ENCODE measurements around the gene EFHD2.
"Not testable (repeated sequence)": the region's sequence is repeated elsewhere in the genome, so short reads cannot be mapped to it uniquely, and the experiment has no call there.

EFHD2 gene

DNA sequence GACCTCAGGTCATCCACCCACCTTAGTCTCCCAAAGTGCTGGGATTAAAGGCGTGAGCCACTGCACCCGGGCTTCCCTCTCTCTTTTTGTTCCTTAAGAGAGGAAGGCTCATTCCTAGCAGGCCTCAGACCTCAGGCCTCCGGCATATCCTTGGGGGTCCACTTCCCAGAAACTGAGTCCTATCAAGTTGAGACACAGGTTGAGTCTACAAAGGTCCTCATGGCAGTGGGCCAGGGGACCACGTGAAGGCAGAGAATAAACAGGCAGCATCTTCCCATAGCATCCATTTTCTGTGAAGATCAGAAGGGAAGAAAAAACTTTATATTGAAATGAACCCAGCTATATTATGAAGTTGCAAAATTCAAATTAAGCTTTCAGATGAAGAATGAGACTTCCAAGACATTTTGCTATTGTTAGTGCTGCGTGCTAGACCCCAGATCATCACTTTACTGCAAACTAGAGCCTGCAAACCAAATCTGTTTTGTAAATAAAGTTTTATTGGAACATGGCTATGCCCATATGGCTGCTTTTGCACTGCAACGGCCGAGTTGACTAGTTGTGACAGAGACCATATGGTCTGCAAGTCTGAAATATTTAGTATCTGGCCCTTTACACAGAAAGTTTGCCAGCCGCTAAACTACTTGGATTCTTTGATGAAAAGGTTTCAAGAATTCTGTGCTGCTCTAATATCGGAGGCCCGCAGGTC lies 43.3 kb downstream of the EFHD2 start:
- no peak for DNase-seq (ENCODE audit: low spot score)

GRCh38 chr1:15453734-15454133 lies 44.0 kb downstream of the EFHD2 start:
- no peak for DNase-seq (ENCODE audit: low spot score)

GRCh38 chr1:15454256-15454655 lies 44.6 kb downstream of the EFHD2 start:
- no peak for DNase-seq (ENCODE audit: low spot score)

GRCh38 chr1:15455522-15455921 lies 45.8 kb downstream of the EFHD2 start:
- DNase-seq (ENCODE audit: low spot score), result no peak

- no peak for DNase-seq (ENCODE audit: low spot score)
These were observed 46.7 kb downstream of the EFHD2 start, which contains the start of gene CELA2A for GRCh38 chr1:15456313-15456954. CELA2A (plus strand) TSS chr1:15456732; CDS start chr1:15456754, 22 bp downstream.

DNA sequence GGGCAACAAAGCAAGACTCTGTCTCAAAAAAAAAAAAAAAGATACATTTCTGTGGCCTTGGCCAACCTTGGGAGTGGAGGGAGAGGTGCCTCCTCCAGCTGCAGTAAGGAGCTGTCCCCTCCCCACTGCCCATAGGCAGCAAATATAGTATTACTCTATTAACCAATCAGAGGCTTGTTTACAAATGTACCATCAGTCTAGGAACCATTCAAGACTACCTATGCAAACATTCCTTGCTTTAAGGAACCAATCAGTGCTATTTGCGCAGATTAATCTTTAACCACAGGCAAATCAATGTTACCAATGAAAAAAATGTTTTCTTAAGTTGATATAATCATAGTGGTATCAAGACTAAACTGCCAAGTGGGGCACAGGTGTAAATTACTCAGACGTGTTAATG lies 47.9 kb downstream of the EFHD2 start:
- no peak for DNase-seq (ENCODE audit: low spot score)

GRCh38 chr1:15458388-15458787 lies 48.7 kb downstream of the EFHD2 start:
- not testable (repeated sequence) for DNase-seq (ENCODE audit: low spot score)

GRCh38 chr1:15459771-15460707 lies 50.4 kb downstream of the EFHD2 start:
- no peak for DNase-seq (ENCODE audit: low spot score)

GRCh38 chr1:15460708-15461095 lies 51.0 kb downstream of the EFHD2 start:
- no peak for DNase-seq (ENCODE audit: low spot score)

GRCh38 chr1:15463064-15463800 lies 53.5 kb downstream of the EFHD2 start:
- DNase-seq (ENCODE audit: low spot score), result not testable (repeated sequence)

DNA sequence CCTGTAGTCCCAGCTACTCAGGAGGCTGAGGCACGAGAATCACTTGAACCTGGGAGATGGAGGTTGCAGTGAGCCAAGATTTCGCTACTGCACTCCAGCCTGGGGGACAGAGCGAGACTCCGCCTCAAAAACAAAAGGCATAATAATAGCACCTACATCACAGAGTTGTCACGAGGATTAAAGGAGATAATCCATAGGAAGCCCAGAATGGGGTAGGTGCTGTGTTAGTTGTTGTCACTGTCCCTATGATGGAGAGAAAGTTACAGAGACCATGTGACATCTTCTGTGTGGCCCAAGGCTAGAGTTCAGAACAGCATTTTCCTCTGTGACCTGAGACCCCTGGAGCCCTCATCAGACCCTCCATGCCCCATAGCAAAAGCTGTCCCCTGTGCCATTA lies 54.2 kb downstream of the EFHD2 start:
- not testable (repeated sequence) for DNase-seq (ENCODE audit: low spot score)

DNA sequence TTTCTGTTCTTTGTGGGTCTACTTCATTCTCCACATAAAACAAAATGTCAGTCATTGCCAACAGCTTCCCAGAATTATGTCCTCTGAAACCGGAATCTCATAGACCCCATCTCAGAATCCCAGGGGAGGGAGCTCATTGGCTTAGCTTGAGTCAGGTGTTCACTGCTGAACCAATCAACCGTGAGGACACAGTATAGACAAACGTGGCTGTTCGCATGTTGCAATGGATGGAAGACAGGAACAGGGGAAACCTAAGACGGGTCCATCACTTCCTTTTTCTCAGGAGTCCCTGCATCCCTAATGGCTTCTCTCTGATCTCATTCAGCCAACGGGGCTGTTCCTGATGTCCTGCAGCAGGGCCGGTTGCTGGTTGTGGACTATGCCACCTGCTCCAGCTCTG lies 56.0 kb downstream of the EFHD2 start:
- DNase-seq (ENCODE audit: low spot score), result no peak

GRCh38 chr1:15466955-15467625 lies 57.4 kb downstream of the EFHD2 start:
- DNase-seq (ENCODE audit: low spot score), result not testable (repeated sequence)

- DNase-seq (ENCODE audit: low spot score), result no peak
These were observed 58.5 kb downstream of the EFHD2 start for GRCh38 chr1:15468145-15468544.

DNA sequence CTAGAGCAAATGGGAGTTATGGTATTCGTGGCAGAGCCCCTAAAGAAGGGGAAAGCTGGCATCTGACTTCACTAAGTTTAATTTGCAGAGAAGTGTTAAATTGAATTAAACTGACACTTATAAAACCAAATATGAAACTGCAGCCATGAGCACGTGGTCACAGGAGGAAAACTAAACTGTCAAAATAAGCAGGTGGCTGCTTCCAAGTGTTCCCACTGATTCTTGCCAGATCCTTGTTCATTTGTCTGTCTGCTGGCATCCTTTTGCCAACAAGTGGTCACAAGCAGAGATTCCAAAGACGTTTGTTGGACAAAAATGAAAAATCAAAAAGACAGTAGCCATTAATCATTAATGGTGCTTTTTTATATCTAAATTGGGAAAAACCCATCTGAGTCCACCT lies 59.7 kb downstream of the EFHD2 start:
- no peak for DNase-seq (ENCODE audit: low spot score)

DNA sequence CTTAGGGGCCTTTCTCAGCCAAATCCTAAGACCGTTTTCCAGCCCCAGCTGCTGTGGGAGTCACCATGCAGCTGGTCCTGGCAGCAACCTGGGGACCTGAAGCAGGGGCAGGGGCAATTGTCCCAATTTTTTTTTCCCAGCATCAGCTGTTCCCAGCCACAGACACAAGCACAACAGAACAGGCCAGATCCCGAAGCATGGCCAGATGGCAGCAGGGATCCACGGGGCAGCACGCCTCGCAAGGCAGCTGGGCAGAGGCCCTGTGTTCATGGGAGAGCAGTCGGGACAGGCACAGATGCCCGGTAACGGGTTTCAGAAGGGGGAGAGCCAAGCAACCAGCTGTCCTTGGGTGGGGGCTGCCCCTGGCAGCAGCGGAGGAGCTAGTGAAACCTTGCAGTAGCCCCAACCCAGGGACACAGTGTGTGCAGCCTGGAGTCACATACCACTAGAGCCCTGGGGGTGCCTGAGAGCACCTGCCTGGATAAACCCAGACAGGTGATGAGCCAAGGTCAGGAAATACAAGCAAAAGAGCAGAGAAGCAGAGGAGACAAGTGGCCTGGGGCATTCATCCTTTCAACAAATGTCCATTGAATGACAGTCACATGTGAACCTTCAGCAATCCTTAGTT lies 60.2 kb downstream of the EFHD2 start:
- DNase-seq (ENCODE audit: low spot score), result not testable (repeated sequence)

GRCh38 chr1:15471067-15471466 lies 61.4 kb downstream of the EFHD2 start:
- not testable (repeated sequence) for DNase-seq (ENCODE audit: low spot score)

DNA sequence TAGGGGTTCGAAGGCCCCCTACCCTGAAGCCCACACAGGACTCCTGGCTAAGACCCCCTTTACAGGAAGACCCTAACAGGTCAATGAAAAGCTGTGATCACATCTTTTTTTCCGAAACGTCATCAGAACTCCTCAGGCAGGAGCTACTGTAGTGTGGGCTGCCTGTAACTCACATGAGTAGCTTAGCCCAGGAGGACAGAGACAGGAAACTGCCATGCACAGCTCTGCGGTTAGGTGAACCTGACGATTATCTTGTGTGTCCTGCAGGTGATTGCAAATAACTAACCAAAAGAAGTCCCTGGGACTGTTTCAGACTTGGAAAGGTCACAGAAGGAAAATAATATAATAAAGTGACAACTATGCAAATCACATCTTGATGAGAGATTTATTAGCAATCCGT lies 62.0 kb downstream of the EFHD2 start:
- not testable (repeated sequence) for DNase-seq (ENCODE audit: low spot score)

- no peak for DNase-seq (ENCODE audit: low spot score)
These were observed 62.9 kb downstream of the EFHD2 start for GRCh38 chr1:15472587-15472986.

DNA sequence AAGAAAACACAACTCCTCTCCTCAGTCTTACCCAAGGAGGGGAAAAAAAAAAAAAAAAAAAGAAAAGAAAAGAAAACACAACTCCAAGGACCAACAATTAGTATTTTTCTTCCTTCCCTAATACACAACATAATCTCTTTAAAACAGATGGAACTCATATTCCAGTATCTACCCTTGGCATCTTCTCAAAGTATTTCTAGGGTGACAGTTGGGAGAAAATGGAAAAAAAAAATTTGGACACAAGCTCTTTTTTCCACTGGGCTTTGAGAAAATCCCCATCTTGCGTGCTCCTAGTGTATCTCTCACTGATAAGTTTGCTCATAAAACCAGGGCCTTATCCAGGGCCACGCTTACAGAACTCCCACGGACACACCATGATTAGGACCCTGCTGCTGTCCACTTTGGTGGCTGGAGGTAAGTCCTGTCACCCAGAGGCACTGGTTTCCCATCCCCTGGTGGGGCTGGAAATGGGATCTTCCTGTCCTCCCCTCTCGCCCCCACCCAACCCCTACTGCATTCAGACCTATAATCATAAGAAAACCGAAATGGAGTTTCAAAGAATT lies 66.1 kb downstream of the EFHD2 start, which contains the start of gene CELA2B:
CELA2B (plus strand) TSS at position 353 of the 563 bp plus-strand sequence; CDS start at position 375, 22 bp downstream.
- no peak for DNase-seq (ENCODE audit: low spot score)

Measured in CD4-positive, alpha-beta T cell treated with Interleukin-2 at 100 ng/mL for 4 hours (primary cell).